GM23338 (cell line): Measurements from ENCODE around the gene TYW3. TPM values are rescaled to one million over a fixed set of nuclear protein-coding genes. Genes with fewer than 3 reads are reported as not detected.

ENCODE experiments used
- ATAC-seq: fragments of 200-7000 bp; cut with Tn5 transposase; 3 replicates; pipeline ENCODE4 v1.9.1; 2020
- DNase-seq: peaks from one replicate; pipeline ENCODE4 v3.0.0-alpha.2; 2015; ENCODE audit warnings: low spot score
- H2AFZ ChIP-seq: fragments of 200-600 bp; sonication (generic); 2 replicates; pipeline ENCODE4 v1.8.0; 2016; ENCODE audit warnings: antibody characterized with exemption, mild to moderate bottlenecking, moderate library complexity
- H3F3A ChIP-seq: fragments of 200-600 bp; sonication (generic); replicated peaks from 2 replicates; pipeline ENCODE4 v1.8.0; 2017; ENCODE audit warnings: antibody characterized with exemption, mixed run types, low read depth
- H3K27ac ChIP-seq: fragments of 200-600 bp; sonication (generic); 2 replicates; pipeline ENCODE4 v1.6.1; 2016; ENCODE audit warnings: low read depth
- H3K27me3 ChIP-seq: fragments of 200-600 bp; sonication (generic); 2 replicates; pipeline ENCODE4 v1.8.0; 2016; ENCODE audit warnings: mild to moderate bottlenecking, mixed run types, moderate library complexity; ENCODE audit not compliant: insufficient read depth
- H3K36me3 ChIP-seq: fragments of 200-600 bp; sonication (generic); 2 replicates; pipeline ENCODE4 v1.8.0; 2016; ENCODE audit warnings: mild to moderate bottlenecking; ENCODE audit not compliant: insufficient read depth
- H3K4me1 ChIP-seq: fragments of 200-600 bp; sonication (generic); 2 replicates; pipeline ENCODE4 v1.8.0; 2016; ENCODE audit warnings: mild to moderate bottlenecking, moderate library complexity; ENCODE audit not compliant: insufficient read depth
- H3K4me2 ChIP-seq: fragments of 200-600 bp; sonication (generic); 2 replicates; pipeline ENCODE4 v1.7.1; 2017; ENCODE audit warnings: mixed run types
- H3K4me3 ChIP-seq: fragments of 200-600 bp; sonication (generic); 2 replicates; pipeline ENCODE4 v1.6.1; 2016; ENCODE audit warnings: mixed run types
- H3K79me2 ChIP-seq: fragments of 200-600 bp; sonication (generic); replicated peaks from 2 replicates; pipeline ENCODE4 v1.8.0; 2017; ENCODE audit warnings: mild to moderate bottlenecking; ENCODE audit not compliant: insufficient read depth
- H3K9me2 ChIP-seq: fragments of 200-600 bp; sonication (generic); 2 replicates; pipeline ENCODE4 v1.8.0; 2017; ENCODE audit not compliant: insufficient read depth
- H4K20me1 ChIP-seq: fragments of 200-600 bp; sonication (generic); replicated peaks from 2 replicates; pipeline ENCODE4 v1.8.0; 2017; ENCODE audit warnings: mild to moderate bottlenecking; ENCODE audit not compliant: insufficient read depth
- H3K27ac Mint-ChIP-seq: 2 replicates; pipeline ENCODE4 v1.8.0; 2020; ENCODE audit warnings: inconsistent platforms, mild to moderate bottlenecking, moderate library complexity, mixed read lengths
- H3K27me3 Mint-ChIP-seq: 3 replicates; pipeline ENCODE4 v1.8.0; 2022; ENCODE audit warnings: low read depth, mild to moderate bottlenecking, moderate library complexity, mixed read lengths, inconsistent platforms; ENCODE audit not compliant: insufficient read depth, poor library complexity
- H3K36me3 Mint-ChIP-seq: 3 replicates; pipeline ENCODE4 v1.8.0; 2021; ENCODE audit warnings: low read depth, mild to moderate bottlenecking, inconsistent platforms, moderate library complexity, mixed read lengths
- H3K4me1 Mint-ChIP-seq: 3 replicates; pipeline ENCODE4 v1.8.0; 2020; ENCODE audit warnings: mild to moderate bottlenecking, inconsistent platforms, mixed read lengths
- H3K4me3 Mint-ChIP-seq: 3 replicates; pipeline ENCODE4 v1.8.0; 2021; ENCODE audit warnings: moderate library complexity, mild to moderate bottlenecking, inconsistent platforms, mixed read lengths
- H3K9me3 Mint-ChIP-seq: 3 replicates; pipeline ENCODE4 v1.8.0; 2020; ENCODE audit warnings: moderate library complexity, mild to moderate bottlenecking, inconsistent platforms, mixed read lengths
- CREB1 ChIP-seq: fragments of 250-450 bp; sonication (Bioruptor Pico); IDR thresholded peaks from 2 replicates; pipeline ENCODE4 v1.5.0; 2020; ENCODE audit warnings: low read depth, mild to moderate bottlenecking, moderate library complexity
- CTCF ChIP-seq, 2 experiments: fragments of 200-600 bp in 1 of 2; sonication (generic) in 1 of 2; conservative IDR thresholded peaks; 2 replicates each; pipeline versions ENCODE4 v1.5.1 to v1.6.1; 2016 to 2017; ENCODE audit warnings: antibody characterized with exemption in 2 of 2, low read depth in 2 of 2, mild to moderate bottlenecking in 2 of 2, moderate library complexity in 1 of 2
- ETS1 ChIP-seq: IDR thresholded peaks from 2 replicates; pipeline ENCODE4 v1.6.1; 2016; ENCODE audit warnings: antibody characterized with exemption
- EZH2 ChIP-seq: fragments of 200-600 bp; sonication (generic); IDR thresholded peaks from one replicate; pipeline ENCODE4 v1.8.0; 2017; ENCODE audit warnings: antibody characterized with exemption, mild to moderate bottlenecking, low read depth; ENCODE audit not compliant: unreplicated experiment
- EZH2phosphoT487 ChIP-seq: fragments of 200-600 bp; sonication (generic); IDR thresholded peaks from one replicate; pipeline ENCODE4 v1.8.1; 2018; ENCODE audit warnings: antibody characterized with exemption; ENCODE audit not compliant: unreplicated experiment
- JUNB ChIP-seq: IDR thresholded peaks from one replicate; pipeline ENCODE4 v1.6.1; 2016; ENCODE audit warnings: antibody characterized with exemption; ENCODE audit not compliant: unreplicated experiment
- NANOG ChIP-seq: IDR thresholded peaks from 2 replicates; pipeline ENCODE4 v1.6.1; 2016; ENCODE audit warnings: antibody characterized with exemption, borderline replicate concordance
- POLR2AphosphoS5 ChIP-seq: IDR thresholded peaks from 2 replicates; pipeline ENCODE4 v1.6.1; 2016; ENCODE audit warnings: antibody characterized with exemption, low read depth
- REST ChIP-seq: IDR thresholded peaks from one replicate; pipeline ENCODE4 v1.6.1; 2018; ENCODE audit warnings: antibody characterized with exemption; ENCODE audit not compliant: unreplicated experiment
- STAT1 ChIP-seq: IDR thresholded peaks from one replicate; pipeline ENCODE4 v1.6.1; 2016; ENCODE audit warnings: antibody characterized with exemption; ENCODE audit not compliant: unreplicated experiment
- ZNF114 ChIP-seq: fragments of 250-450 bp; sonication (Bioruptor Pico); IDR thresholded peaks from 2 replicates; pipeline ENCODE4 v1.5.0; 2020; ENCODE audit warnings: mild to moderate bottlenecking, moderate library complexity
- ZNF331 ChIP-seq: fragments of 250-450 bp; sonication (Bioruptor Pico); IDR thresholded peaks from 2 replicates; pipeline ENCODE4 v1.5.0; 2020; ENCODE audit warnings: low read depth, mild to moderate bottlenecking, moderate library complexity
- ZNF462 ChIP-seq: fragments of 250-450 bp; sonication (Bioruptor Pico); IDR thresholded peaks from 2 replicates; pipeline ENCODE4 v1.5.0; 2020; ENCODE audit warnings: mild to moderate bottlenecking, moderate library complexity
- long read RNA-seq: library from polyadenylated mRNA; unstranded; transcript quantifications from one replicate; pipeline ENCODE4 v2.0.0, GENCODE V29; 2020; ENCODE audit not compliant: unreplicated experiment
- polyA plus RNA-seq: library from polyadenylated mRNA; unstranded; fragments of >200 nt; fragmentation: Nextera tagmentation; extraction: Ambion mirVana; gene quantifications from 2 replicates; pipeline ENCODE4 v1.2.1, GENCODE V29; 2016
- total RNA-seq: library from RNA; depleted of rRNA; stranded (reverse); fragments of >200 nt; shearing (Covaris generic); gene quantifications from 2 replicates; pipeline ENCODE4 v1.2.3, GENCODE V29; 2014; rRNA removed

TYW3 gene
- total RNA-seq (28.3 and 29.6 TPM in 2 replicates), polyA plus RNA-seq (66.8 and 69.7 TPM in 2 replicates)
- long read RNA-seq, transcript TYW3-201 (6 exons, 3,430 nt) = major isoform, 7 of 18 reads
- long read RNA-seq, partial matches to known transcripts = 6 of 18 reads
- long read RNA-seq, other reads (novel, unspliced or antisense) = 3 of 18 reads

- Histone ChIP-seq H3K4me2 (peak within 1 kb of the TSS; percentile 75), H3K27ac (peak within 1 kb of the TSS; percentile 96), H3F3A (no peaks in the 10 kb centered on the region), H4K20me1 (no peaks in the 10 kb centered on the region), H3K4me1 (peaks cover 23% of the 10 kb centered on the region), H3K27me3 (no peaks in the 10 kb centered on the region), H3K79me2 (peaks cover 48% of the 10 kb centered on the region), H3K4me3 (peak within 1 kb of the TSS; percentile 59), H2AFZ (peak within 1 kb of the TSS; percentile 5; the same call in 1 of the 2 replicates), H3K9me2 (no peaks in the 10 kb centered on the region), H3K36me3 (peaks cover 8% of the 10 kb centered on the region; the same call in 1 of the 2 replicates)
- peaks cover 1% of the 10 kb centered on the region; the same call in 1 of the 3 replicates for H3K9me3 Mint-ChIP-seq
- H3K27me3 Mint-ChIP-seq = peaks cover 2% of the 10 kb centered on the region
- peak within 1 kb of the TSS; percentile 99 for H3K27ac Mint-ChIP-seq
- peaks cover 32% of the 10 kb centered on the region for H3K36me3 Mint-ChIP-seq
- ATAC-seq (peak; percentile 85), DNase-seq (peak; percentile 92)
- H3K4me1 Mint-ChIP-seq = peaks cover 24% of the 10 kb centered on the region
- peak within 1 kb of the TSS; percentile 88 for H3K4me3 Mint-ChIP-seq
- TF ChIP-seq POLR2AphosphoS5 (peak; percentile 82), JUNB (no peak), REST (no peak), CTCF (conservative IDR thresholded peaks at IDR 0.05; ENCODE audit: low read depth in 2 of 2) (no peak), ZNF114 (CRISPR knock-in tag) (no peak), ETS1 (peak; percentile 82; the same call in 1 of the 2 replicates), ZNF331 (CRISPR knock-in tag) (no peak), EZH2phosphoT487 (no peak), NANOG (no peak), CREB1 (CRISPR knock-in tag) (0 out of 2 replicates have a peak, but pooled peaks have one; percentile 2), STAT1 (no peak), ZNF462 (CRISPR knock-in tag) (no peak), EZH2 (no peak)
Observed at GRCh38 chr1:74732960-74733603, at the start of gene TYW3, which contains the start of gene CRYZ. Gene TYW3, plus strand, starts transcription at chr1:74733152. Its CDS starts 93 bp downstream, at chr1:74733245. Gene CRYZ, minus strand, starts transcription at chr1:74733050. Its CDS starts 8,229 bp downstream, at chr1:74724821.
